T-cell (primary cell): ENCODE measurements around the gene FADS2. TPM values are rescaled to one million over a fixed set of nuclear protein-coding genes. Genes with fewer than 3 reads are reported as not detected.

Experiments used
- ATAC-seq, 4 experiments: fragments of 200-7000 bp in 3 of 4; fragments of 150-1000 bp in 1 of 4; cut with Tn5 transposase; replicated peaks in 1 of 4; 1 replicate in 3 of 4; 2 replicates in 1 of 4; pipeline ENCODE4 v1.10.0; 2021; ENCODE audit warnings: moderate library complexity in 3 of 4, mild to moderate bottlenecking in 2 of 4, moderate number of reproducible peaks in 1 of 4
- CTCF ChIA-PET, 2 donors: fragments of 300-600 bp; sonication (Branson Sonifier 250); formaldehyde crosslinking; loops; one replicate each; lab custom pipeline; 2022; ENCODE audit warnings: antibody characterized with exemption in 2 of 2; lab: Charles Lee
- POLR2A ChIA-PET, 2 donors: fragments of 300-600 bp; sonication (Branson Sonifier 250); formaldehyde crosslinking; loops; one replicate each; lab custom pipeline; 2022; ENCODE audit warnings: antibody characterized with exemption in 2 of 2; lab: Charles Lee
- DNase-seq, 35 experiments: peaks; one replicate each; pipeline versions ENCODE4 v3.0.0 to v3.0.0-alpha.2; 2013 to 2023
- H3K27ac ChIP-seq: one replicate; pipeline ENCODE4 v1.5.1; 2013; ENCODE audit warnings: low read length
- H3K27me3 ChIP-seq, 2 experiments: replicated peaks in 1 of 2; 1 replicate in 1 of 2; 2 replicates in 1 of 2; pipeline versions ENCODE4 v1.6.1 to v1.7.0; 2013; ENCODE audit warnings: low read length in 1 of 2, mixed read lengths in 1 of 2; ENCODE audit not compliant: control insufficient read depth in 2 of 2, insufficient read depth in 2 of 2; ENCODE audit errors: extremely low read depth in 1 of 2
- H3K36me3 ChIP-seq, 2 donors: 1 replicate in 1 of 2; 2 replicates in 1 of 2; pipeline versions ENCODE4 v1.6.1 to v1.7.0; 2013; ENCODE audit warnings: low read length in 1 of 2; ENCODE audit not compliant: control insufficient read depth in 2 of 2, insufficient read depth in 1 of 2; ENCODE audit errors: extremely low read depth in 1 of 2
- H3K4me1 ChIP-seq, 2 experiments: 1 replicate in 1 of 2; 2 replicates in 1 of 2; pipeline versions ENCODE4 v1.6.1 to v1.7.0; 2013; ENCODE audit warnings: low read length in 2 of 2, mixed read lengths in 1 of 2; ENCODE audit not compliant: insufficient read depth in 2 of 2, control insufficient read depth in 1 of 2; ENCODE audit errors: extremely low read depth in 1 of 2
- H3K4me3 ChIP-seq, 2 donors: 1 replicate in 1 of 2; 2 replicates in 1 of 2; pipeline versions ENCODE4 v1.5.1 to v1.7.0; 2013; ENCODE audit warnings: mild to moderate bottlenecking in 2 of 2, low read length in 1 of 2, moderate library complexity in 1 of 2; ENCODE audit not compliant: control insufficient read depth in 1 of 2; ENCODE audit errors: extremely low read depth in 1 of 2
- H3K9me3 ChIP-seq: 2 replicates; pipeline ENCODE4 v1.7.0; 2013
- H3K27ac Mint-ChIP-seq, 2 donors: one replicate each; pipeline ENCODE4 v1.8.0; 2020 to 2021; ENCODE audit warnings: mild to moderate bottlenecking in 2 of 2, mixed read lengths in 2 of 2
- H3K27me3 Mint-ChIP-seq, 2 donors: one replicate each; pipeline ENCODE4 v1.8.0; 2021 to 2022; ENCODE audit warnings: mixed read lengths in 2 of 2
- H3K36me3 Mint-ChIP-seq: one replicate; pipeline ENCODE4 v1.8.0; 2021; ENCODE audit warnings: mixed read lengths
- H3K4me1 Mint-ChIP-seq, 3 donors: one replicate each; pipeline ENCODE4 v1.8.0; 2020 to 2022; ENCODE audit warnings: mixed read lengths in 3 of 3, mild to moderate bottlenecking in 1 of 3
- H3K4me3 Mint-ChIP-seq, 3 donors: one replicate each; pipeline ENCODE4 v1.8.0; 2020 to 2022; ENCODE audit warnings: mild to moderate bottlenecking in 3 of 3, mixed read lengths in 3 of 3, moderate library complexity in 3 of 3
- H3K9me3 Mint-ChIP-seq, 3 donors: one replicate each; pipeline ENCODE4 v1.8.0; 2020 to 2022; ENCODE audit warnings: mixed read lengths in 3 of 3
- WGBS: methylation state at CpG from one replicate; pipeline ENCODE4 v1.1.5; 2013; ENCODE audit warnings: missing lambda C conversion rate; ENCODE audit not compliant: insufficient coverage; 5-methylcytosine and 5-hydroxymethylcytosine counted together
- total RNA-seq, 35 experiments: library from RNA in 6 of 35; stranded (reverse) in 6 of 35; fragments of 120-200 nt in 1 of 35; gene quantifications; one replicate each; pipeline versions ENCODE4 v1.2.1 to v1.2.4 and lab custom pipeline; 2013 to 2026

Gene FADS2
- total RNA-seq, 5 donors from 2014 or later (not counting 1 experiment from before 2014, with no cell fraction given), result 1.9 to 20.9 (median 2.7) TPM

GRCh38 chr11:61854206-61854895 lies 26.3 kb downstream of the FADS2 start:
- POLR2A ChIA-PET, result no interaction called here
- CTCF ChIA-PET, result interaction anchor here in 1 of 2 donors (0.6 kb wide), 1 partner anchor 468 kb away, joined by 3 read pairs; no protein-coding TSS in a partner anchor
- H3K9me3 ChIP-seq, result no peaks in the 10 kb centered on the region
- no peak overlapping the region for H3K4me3 ChIP-seq
- Mint-ChIP-seq H3K27me3 (no peaks in the 10 kb centered on the region), H3K36me3 (no peaks in the 10 kb centered on the region), H3K9me3 (no peaks in the 10 kb centered on the region), H3K4me1 (no peaks in the 10 kb centered on the region), H3K4me3 (no peak overlapping the region), H3K27ac (no peak overlapping the region)
- no peak overlapping the region for H3K27ac ChIP-seq
- WGBS, result 94% methylated on average over 12 of the region's 17 CpGs
- DNase-seq (no peak), ATAC-seq (no peak)
- H3K36me3 ChIP-seq, result peaks cover 0 to 9% of the 10 kb centered on the region in 2 donors
- no peaks in the 10 kb centered on the region for H3K27me3 ChIP-seq
- H3K4me1 ChIP-seq, result no peaks in the 10 kb centered on the region

- Histone ChIP-seq H3K27me3 (no peaks in the 10 kb centered on the region), H3K27ac (no peak overlapping the region), H3K4me3 (no peak overlapping the region), H3K9me3 (no peaks in the 10 kb centered on the region), H3K4me1 (no peaks in the 10 kb centered on the region), H3K36me3 (peaks cover 0 to 6% of the 10 kb centered on the region in 2 donors)
- ChIA-PET CTCF (interaction anchor here (0.5 to 0.6 kb wide), 2 partner anchors 9 to 467 kb away, joined by 3 to 4 read pairs; no protein-coding TSS in a partner anchor), POLR2A (no interaction called here)
- ATAC-seq, result no peak
- no peak for DNase-seq
- no peaks in the 10 kb centered on the region for H3K4me1 Mint-ChIP-seq
- H3K4me3 Mint-ChIP-seq, result no peak overlapping the region
- 90% methylated on average over 10 of the region's 14 CpGs for WGBS
- H3K36me3 Mint-ChIP-seq, result no peaks in the 10 kb centered on the region
- no peaks in the 10 kb centered on the region for H3K9me3 Mint-ChIP-seq
- H3K27ac Mint-ChIP-seq, result no peak overlapping the region
- no peaks in the 10 kb centered on the region for H3K27me3 Mint-ChIP-seq
Measured at GRCh38 chr11:61854966-61855714, 27.0 kb downstream of the FADS2 start.

DNA sequence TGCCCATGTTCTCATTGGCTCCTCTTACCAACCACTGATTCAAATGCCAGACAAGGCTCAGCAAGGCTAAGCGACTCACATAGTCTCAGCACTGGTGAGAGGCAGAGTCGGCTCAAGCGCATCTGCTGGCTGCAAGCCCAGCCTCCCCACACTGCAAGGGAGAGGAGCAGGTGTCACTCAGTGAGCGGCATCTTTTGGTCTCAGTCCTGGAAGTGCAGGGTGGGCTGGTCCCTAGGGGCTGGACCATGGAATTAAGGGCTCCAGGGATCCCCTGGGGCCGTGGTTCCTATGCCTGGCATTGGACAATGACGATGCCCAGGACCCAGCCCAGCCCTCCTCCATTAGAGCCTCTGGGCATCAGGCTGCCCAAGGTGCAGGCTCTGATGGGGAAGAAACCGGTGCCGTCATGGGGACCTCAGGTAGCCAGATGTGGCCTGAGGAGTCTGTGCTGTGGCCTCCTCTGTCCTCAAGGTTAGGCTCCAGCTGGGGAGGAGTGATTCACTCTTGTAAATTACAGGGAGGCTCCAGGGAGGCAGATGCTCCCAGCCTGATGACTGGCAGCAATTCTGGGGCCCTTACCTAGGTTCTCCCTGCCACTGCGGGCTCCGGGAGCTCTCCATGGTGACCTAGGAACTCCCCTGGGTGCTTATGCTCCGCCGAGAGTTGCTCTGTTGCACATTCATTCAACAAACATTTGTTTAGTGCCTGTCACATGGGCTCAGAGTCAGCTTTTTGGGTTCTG lies 28.0 kb downstream of the FADS2 start:
- Mint-ChIP-seq H3K9me3 (no peaks in the 10 kb centered on the region), H3K4me1 (no peaks in the 10 kb centered on the region), H3K27me3 (no peaks in the 10 kb centered on the region), H3K27ac (no peak overlapping the region), H3K4me3 (no peak overlapping the region), H3K36me3 (no peaks in the 10 kb centered on the region)
- POLR2A ChIA-PET, result no interaction called here
- CTCF ChIA-PET, result no interaction called here
- peaks cover 0 to 4% of the 10 kb centered on the region in 2 donors for H3K36me3 ChIP-seq
- 91% methylated on average over 7 of the region's 12 CpGs for WGBS
- no peaks in the 10 kb centered on the region for H3K9me3 ChIP-seq
- no peak for DNase-seq
- H3K4me1 ChIP-seq, result no peaks in the 10 kb centered on the region
- no peak overlapping the region for H3K4me3 ChIP-seq
- ATAC-seq, result no peak
- no peaks in the 10 kb centered on the region for H3K27me3 ChIP-seq
- H3K27ac ChIP-seq, result no peak overlapping the region

GRCh38 chr11:61860054-61860903 lies 32.2 kb downstream of the FADS2 start:
- no peak overlapping the region for H3K4me3 ChIP-seq
- ChIA-PET CTCF (no interaction called here), POLR2A (no interaction called here)
- WGBS, result 95% methylated on average over 13 of the region's 16 CpGs
- H3K27me3 ChIP-seq, result peaks cover 0 to 1% of the 10 kb centered on the region in 2 experiments
- Mint-ChIP-seq H3K27ac (no peak overlapping the region), H3K9me3 (no peaks in the 10 kb centered on the region), H3K27me3 (no peaks in the 10 kb centered on the region), H3K4me3 (no peak overlapping the region), H3K4me1 (no peaks in the 10 kb centered on the region), H3K36me3 (no peaks in the 10 kb centered on the region)
- H3K36me3 ChIP-seq, result peaks cover 0 to 9% of the 10 kb centered on the region in 2 donors
- DNase-seq (no peak), ATAC-seq (no peak)
- no peaks in the 10 kb centered on the region for H3K9me3 ChIP-seq
- H3K27ac ChIP-seq, result no peak overlapping the region
- H3K4me1 ChIP-seq, result no peaks in the 10 kb centered on the region

GRCh38 chr11:61861634-61862033 lies 33.5 kb downstream of the FADS2 start:
- H3K9me3 Mint-ChIP-seq, result no peaks in the 10 kb centered on the region
- 82% methylated on average over 5 of the region's 9 CpGs for WGBS
- no peak overlapping the region for H3K27ac Mint-ChIP-seq
- no peak overlapping the region for H3K27ac ChIP-seq
- ATAC-seq (no peak), DNase-seq (no peak)
- ChIA-PET CTCF (no interaction called here), POLR2A (no interaction called here)
- H3K36me3 Mint-ChIP-seq, result no peaks in the 10 kb centered on the region
- H3K4me1 ChIP-seq, result no peaks in the 10 kb centered on the region
- H3K4me3 Mint-ChIP-seq, result no peak overlapping the region
- no peak overlapping the region for H3K4me3 ChIP-seq
- H3K9me3 ChIP-seq, result no peaks in the 10 kb centered on the region
- peaks cover 0 to 11% of the 10 kb centered on the region in 2 donors for H3K36me3 ChIP-seq
- peaks cover 0 to 5% of the 10 kb centered on the region in 2 experiments for H3K27me3 ChIP-seq
- no peaks in the 10 kb centered on the region for H3K4me1 Mint-ChIP-seq
- H3K27me3 Mint-ChIP-seq, result no peaks in the 10 kb centered on the region
